ENCODE data around the gene HOXA6. TPM values are rescaled to one million over a fixed set of nuclear protein-coding genes. Genes with fewer than 3 reads are reported as not detected.

Gene HOXA6
- total RNA-seq, 1 experiment from 2014 or later: 3.3 TPM

DNA sequence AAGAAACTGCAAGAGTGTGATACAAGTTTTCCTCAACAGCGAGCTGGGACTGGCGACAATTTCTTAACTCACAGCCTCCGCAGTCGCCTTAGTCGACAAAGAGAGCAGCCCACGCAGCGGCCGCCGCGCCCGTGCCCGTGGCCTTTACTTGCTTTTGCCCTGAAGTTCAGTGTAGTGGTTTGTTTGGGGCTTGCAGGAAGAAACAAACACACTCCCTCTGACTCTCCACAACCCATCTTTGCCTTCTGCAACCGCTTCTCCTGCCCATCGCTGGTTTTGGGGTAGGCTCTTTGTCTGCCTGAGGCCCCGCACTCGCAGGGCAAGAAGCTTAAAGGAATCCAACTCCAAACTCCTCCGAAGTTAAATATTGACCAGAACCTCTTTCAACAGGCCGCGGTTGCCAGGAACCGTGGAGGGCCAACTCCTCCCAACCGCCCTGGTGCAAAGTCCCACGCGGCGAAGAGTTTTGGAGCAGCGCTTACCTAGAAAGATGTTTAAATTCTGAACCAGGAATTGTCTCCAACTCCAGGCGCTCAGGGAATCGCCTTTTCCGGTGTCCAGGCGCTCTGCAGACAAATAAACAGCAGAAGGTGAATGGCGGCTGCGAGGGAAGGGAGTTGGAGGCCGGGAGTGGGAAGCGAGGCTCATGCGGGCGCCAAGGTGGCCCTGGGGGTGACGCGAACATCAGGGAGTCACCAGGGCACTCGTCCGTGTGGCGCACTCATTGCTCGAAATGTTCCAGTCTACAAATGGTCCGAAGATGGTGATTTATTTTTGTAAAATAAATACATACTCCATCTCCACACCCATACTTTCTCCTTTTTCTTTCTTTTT is 25.3 kb downstream of the HOXA6 start:
- intact Hi-C loops (cut with micrococcal nuclease; ENCODE audit: unreplicated experiment) (loop anchor here (1.0 kb wide), 1 partner anchor 8 kb away; no protein-coding TSS in a partner anchor), in situ Hi-C loops (cut with HindIII; ENCODE audit: low pct_unique_long_range_greater_than_20kb, low sequenced_read_pairs) (no loop called here)
- Histone ChIP-seq H3K9me3 (ENCODE audit: control insufficient read depth, insufficient read depth, low read depth, low read length) (no peaks in the 10 kb centered on the region), H3K4me1 (ENCODE audit: control insufficient read depth, insufficient read depth, low read length) (peaks cover 85% of the 10 kb centered on the region), H3K27ac (ENCODE audit: low read length) (peak overlapping the region; percentile 99), H3K36me3 (ENCODE audit: control insufficient read depth, insufficient read depth, low read length) (no peaks in the 10 kb centered on the region), H3K4me3 (ENCODE audit: low read depth in 2 of 2, low read length in 2 of 2) (peak overlapping the region; percentile 51 to 67), H3K27me3 (ENCODE audit: control insufficient read depth, insufficient read depth, low read length) (no peaks in the 10 kb centered on the region)
- peak; percentile 46 for ATAC-seq
- no TSS peak for BruUV-seq (replicated peaks)
- DNase-seq (ENCODE audit: low read depth, low spot score): no peak
- TF ChIP-seq, protein P1, sequence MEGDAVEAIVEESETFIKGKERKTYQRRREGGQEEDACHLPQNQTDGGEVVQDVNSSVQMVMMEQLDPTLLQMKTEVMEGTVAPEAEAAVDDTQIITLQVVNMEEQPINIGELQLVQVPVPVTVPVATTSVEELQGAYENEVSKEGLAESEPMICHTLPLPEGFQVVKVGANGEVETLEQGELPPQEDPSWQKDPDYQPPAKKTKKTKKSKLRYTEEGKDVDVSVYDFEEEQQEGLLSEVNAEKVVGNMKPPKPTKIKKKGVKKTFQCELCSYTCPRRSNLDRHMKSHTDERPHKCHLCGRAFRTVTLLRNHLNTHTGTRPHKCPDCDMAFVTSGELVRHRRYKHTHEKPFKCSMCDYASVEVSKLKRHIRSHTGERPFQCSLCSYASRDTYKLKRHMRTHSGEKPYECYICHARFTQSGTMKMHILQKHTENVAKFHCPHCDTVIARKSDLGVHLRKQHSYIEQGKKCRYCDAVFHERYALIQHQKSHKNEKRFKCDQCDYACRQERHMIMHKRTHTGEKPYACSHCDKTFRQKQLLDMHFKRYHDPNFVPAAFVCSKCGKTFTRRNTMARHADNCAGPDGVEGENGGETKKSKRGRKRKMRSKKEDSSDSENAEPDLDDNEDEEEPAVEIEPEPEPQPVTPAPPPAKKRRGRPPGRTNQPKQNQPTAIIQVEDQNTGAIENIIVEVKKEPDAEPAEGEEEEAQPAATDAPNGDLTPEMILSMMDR (IDR thresholded peaks at IDR 0.05): no peak
- TF ChIP-seq TCF7L2 (IDR thresholded peaks at IDR 0.05; ENCODE audit: low read depth, low read length): 0 out of 2 replicates have a peak, but pooled peaks have one; percentile 7
- ChIA-PET CTCF (no interaction called here), POLR2A (interaction anchor here (0.6 kb wide), 3 partner anchors 263 to 443 kb away, joined by 3 to 14 read pairs (median 3); no protein-coding TSS in a partner anchor)

DNA sequence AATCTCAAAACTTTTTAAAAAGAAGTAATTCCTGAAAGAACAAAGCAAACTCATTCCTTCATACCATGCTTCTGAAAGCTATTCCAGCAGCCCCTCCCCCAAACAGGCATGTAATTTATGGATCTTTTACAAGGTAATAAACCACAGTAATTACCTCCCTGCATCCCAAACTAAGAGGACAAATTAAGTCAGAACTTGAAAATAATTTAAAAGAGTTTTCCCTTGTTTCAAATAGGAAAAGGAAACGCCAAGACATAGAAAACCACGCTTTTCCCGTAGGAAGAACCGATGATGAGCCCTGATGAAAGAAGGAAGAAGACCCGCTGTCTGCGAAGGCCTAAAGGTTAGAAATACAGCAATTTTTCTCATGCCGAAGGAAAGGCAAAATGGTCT is 25.9 kb downstream of the HOXA6 start:
- in situ Hi-C loops (cut with HindIII; ENCODE audit: low pct_unique_long_range_greater_than_20kb, low sequenced_read_pairs): no loop called here
- CTCF ChIA-PET: interaction anchor here (1.3 kb wide), 1 partner anchor 29 kb away, joined by 4 read pairs; no protein-coding TSS in a partner anchor
- H3K9me3 ChIP-seq (ENCODE audit: control insufficient read depth, insufficient read depth, low read depth, low read length): no peaks in the 10 kb centered on the region
- H3K27me3 ChIP-seq (ENCODE audit: control insufficient read depth, insufficient read depth, low read length): no peaks in the 10 kb centered on the region
- no TSS peak for BruUV-seq (replicated peaks)
- H3K4me1 ChIP-seq (ENCODE audit: control insufficient read depth, insufficient read depth, low read length): peaks cover 85% of the 10 kb centered on the region
- POLR2A ChIA-PET: interaction anchor here (0.6 kb wide), 2 partner anchors 264 to 443 kb away, joined by 3 to 14 read pairs; no protein-coding TSS in a partner anchor
- H3K27ac ChIP-seq (ENCODE audit: low read length): peak overlapping the region; percentile 99
- ATAC-seq (no peak), DNase-seq (ENCODE audit: low read depth, low spot score) (no peak)
- intact Hi-C loops (cut with micrococcal nuclease; ENCODE audit: unreplicated experiment): loop anchor here (1.0 kb wide), 1 partner anchor 7 kb away; no protein-coding TSS in a partner anchor
- peak; percentile 50; the same call in 1 of the 2 replicates for TF ChIP-seq TCF7L2 (IDR thresholded peaks at IDR 0.05; ENCODE audit: low read depth, low read length)
- TF ChIP-seq, protein P2, sequence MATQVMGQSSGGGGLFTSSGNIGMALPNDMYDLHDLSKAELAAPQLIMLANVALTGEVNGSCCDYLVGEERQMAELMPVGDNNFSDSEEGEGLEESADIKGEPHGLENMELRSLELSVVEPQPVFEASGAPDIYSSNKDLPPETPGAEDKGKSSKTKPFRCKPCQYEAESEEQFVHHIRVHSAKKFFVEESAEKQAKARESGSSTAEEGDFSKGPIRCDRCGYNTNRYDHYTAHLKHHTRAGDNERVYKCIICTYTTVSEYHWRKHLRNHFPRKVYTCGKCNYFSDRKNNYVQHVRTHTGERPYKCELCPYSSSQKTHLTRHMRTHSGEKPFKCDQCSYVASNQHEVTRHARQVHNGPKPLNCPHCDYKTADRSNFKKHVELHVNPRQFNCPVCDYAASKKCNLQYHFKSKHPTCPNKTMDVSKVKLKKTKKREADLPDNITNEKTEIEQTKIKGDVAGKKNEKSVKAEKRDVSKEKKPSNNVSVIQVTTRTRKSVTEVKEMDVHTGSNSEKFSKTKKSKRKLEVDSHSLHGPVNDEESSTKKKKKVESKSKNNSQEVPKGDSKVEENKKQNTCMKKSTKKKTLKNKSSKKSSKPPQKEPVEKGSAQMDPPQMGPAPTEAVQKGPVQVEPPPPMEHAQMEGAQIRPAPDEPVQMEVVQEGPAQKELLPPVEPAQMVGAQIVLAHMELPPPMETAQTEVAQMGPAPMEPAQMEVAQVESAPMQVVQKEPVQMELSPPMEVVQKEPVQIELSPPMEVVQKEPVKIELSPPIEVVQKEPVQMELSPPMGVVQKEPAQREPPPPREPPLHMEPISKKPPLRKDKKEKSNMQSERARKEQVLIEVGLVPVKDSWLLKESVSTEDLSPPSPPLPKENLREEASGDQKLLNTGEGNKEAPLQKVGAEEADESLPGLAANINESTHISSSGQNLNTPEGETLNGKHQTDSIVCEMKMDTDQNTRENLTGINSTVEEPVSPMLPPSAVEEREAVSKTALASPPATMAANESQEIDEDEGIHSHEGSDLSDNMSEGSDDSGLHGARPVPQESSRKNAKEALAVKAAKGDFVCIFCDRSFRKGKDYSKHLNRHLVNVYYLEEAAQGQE (IDR thresholded peaks at IDR 0.05; ENCODE audit: insufficient read depth in 1 of 2, low read depth in 2 of 2, low read length in 1 of 2): no peak
- peak overlapping the region; percentile 51 to 67 for H3K4me3 ChIP-seq (ENCODE audit: low read depth in 2 of 2, low read length in 2 of 2)
- no peaks in the 10 kb centered on the region for H3K36me3 ChIP-seq (ENCODE audit: control insufficient read depth, insufficient read depth, low read length)

DNA sequence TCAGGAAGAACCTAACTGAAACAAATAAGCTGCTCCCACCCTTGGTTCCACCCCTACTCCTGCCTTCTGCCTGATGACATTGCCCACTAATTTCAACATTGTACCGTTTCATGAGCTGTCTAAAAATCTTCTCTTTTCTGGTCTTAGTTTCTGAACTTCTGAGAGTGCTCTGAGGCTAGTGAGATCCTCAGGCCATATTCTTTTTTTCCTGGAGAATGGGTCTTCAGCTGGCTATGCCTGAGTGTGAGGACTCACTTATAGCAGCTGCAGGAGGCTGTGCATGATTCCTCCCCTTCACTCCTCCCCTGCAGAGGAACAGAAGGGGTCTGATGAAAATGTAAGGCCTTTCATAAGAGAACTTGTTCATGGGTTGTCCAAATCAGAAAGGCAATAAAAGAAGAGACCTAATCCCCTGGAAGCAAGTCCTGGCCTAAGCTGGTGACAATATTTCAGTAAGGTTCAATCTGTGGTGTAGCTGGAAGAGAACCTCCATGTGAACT is 28.1 kb downstream of the HOXA6 start:
- in situ Hi-C loops (cut with HindIII; ENCODE audit: low pct_unique_long_range_greater_than_20kb, low sequenced_read_pairs) (no loop called here), intact Hi-C loops (cut with micrococcal nuclease; ENCODE audit: unreplicated experiment) (no loop called here)
- Histone ChIP-seq H3K9me3 (ENCODE audit: control insufficient read depth, insufficient read depth, low read depth, low read length) (no peaks in the 10 kb centered on the region), H3K27ac (ENCODE audit: low read length) (peak overlapping the region; percentile 99), H3K4me3 (ENCODE audit: low read depth in 2 of 2, low read length in 2 of 2) (peak overlapping the region in 1 of 2 experiments; percentile 67; a peak in 2 of 4 replicates), H3K4me1 (ENCODE audit: control insufficient read depth, insufficient read depth, low read length) (peaks cover 68% of the 10 kb centered on the region), H3K36me3 (ENCODE audit: control insufficient read depth, insufficient read depth, low read length) (no peaks in the 10 kb centered on the region), H3K27me3 (ENCODE audit: control insufficient read depth, insufficient read depth, low read length) (no peaks in the 10 kb centered on the region)
- no peak for DNase-seq (ENCODE audit: low read depth, low spot score)
- TF ChIP-seq, protein P2 (IDR thresholded peaks at IDR 0.05; ENCODE audit: insufficient read depth in 1 of 2, low read depth in 2 of 2, low read length in 1 of 2): no peak
- TF ChIP-seq POLR2AphosphoS5 (IDR thresholded peaks at IDR 0.05; ENCODE audit: low read depth, low read length): no peak
- ChIA-PET CTCF (interaction anchor here (1.3 kb wide), 1 partner anchor 15 kb away, joined by 5 read pairs; no protein-coding TSS in a partner anchor), POLR2A (interaction anchor here (0.9 to 1.1 kb wide), 3 partner anchors 9 to 21 kb away, joined by 3 to 4 read pairs (median 3); no protein-coding TSS in a partner anchor)
- no TSS peak for BruUV-seq (replicated peaks)
- no peak for ATAC-seq

Measured in Panc1 (cell line).